Measurements from ENCODE around the gene FYB1.

FYB1 gene

DNA sequence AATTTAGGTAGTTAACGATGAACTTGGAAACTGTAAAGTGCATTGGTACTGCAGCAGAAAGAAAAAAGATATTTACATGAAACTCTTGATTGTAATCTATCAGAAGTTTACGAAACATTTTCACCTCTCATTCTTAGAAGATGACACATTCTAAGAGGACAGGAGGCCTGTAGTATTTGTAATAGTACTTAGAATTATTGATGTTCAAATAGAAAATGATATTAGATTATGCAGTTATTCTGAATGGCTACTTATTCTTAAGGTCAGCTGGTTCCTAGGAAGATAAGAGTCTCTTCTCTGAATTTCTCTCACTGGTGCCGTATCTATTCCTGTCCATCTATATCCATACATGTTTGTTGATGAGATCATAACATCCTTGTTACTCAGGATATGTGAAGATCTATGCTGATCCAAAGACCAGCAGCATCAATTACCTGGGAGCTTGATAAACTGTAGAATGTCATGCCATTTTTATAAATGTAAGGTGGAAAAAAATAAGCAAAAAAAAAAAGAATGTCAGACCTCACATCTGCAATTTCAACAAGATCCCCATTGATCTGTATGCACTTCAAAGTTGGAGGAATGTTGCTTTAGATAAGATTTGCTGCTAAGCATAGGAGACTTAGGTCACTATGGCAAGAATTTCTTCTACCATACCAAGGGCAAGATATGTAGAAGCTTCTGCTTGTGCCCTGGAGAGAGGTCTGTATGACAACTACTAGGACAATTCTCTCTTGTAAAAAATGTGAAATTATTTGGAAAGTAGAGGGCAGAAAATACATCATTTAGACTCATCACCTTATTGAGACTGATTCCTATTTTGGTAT lies 102.8 kb downstream of the FYB1 start:
- Histone ChIP-seq H4K20me1 (peaks cover 0 to 38% (median 0%) of the 10 kb centered on the region in 11 experiments; a peak in 4 of 22 replicates), H3K9ac (no peak overlapping the region), H3K4me2 (no peak overlapping the region), H3K36me3 (peaks cover 0 to 99% (median 0%) of the 10 kb centered on the region in 11 experiments; a peak in 6 of 22 replicates), H3K27ac (no peak overlapping the region), H3K4me3 (no peak overlapping the region), H3K27me3 (no peaks in the 10 kb centered on the region), H3K4me1 (no peaks in the 10 kb centered on the region), H3K9me3 (replicated peaks in 1 of 11) (no peaks in the 10 kb centered on the region)
- no peak for TF ChIP-seq Cebpa-rat (IDR thresholded peaks at IDR 0.05)

DNA sequence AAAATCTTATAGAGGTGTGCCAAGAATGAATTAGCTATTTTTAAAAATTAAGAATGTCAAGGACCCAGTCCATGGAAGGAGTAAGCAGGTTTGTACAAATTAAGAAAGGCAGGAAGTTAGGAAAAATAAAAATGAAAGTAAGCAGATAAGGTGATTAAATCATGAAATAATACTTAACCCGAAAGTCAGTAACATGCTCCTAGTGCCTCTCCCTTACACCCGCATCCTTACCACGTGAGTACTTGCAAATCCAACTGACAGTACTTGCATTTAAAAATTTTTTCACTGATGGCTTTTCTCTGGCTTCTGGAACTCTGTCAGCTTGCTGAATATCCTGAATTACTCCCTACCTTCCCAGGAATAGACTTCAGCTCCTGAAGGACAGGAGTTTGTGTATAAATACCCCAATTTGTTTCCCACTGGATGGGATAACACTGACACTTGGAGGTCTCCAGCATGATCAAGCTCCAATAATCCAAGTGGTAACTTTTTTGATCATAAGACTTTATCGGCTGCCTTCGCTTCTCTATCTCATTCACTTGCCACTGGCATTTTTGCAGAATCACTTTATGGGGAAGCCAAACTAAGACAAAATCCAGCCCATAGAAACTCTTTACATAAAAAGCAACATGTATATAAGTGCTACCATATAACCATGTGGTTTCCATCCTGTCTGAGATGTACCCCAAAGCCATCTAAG lies 103.6 kb downstream of the FYB1 start:
- no peaks in the 10 kb centered on the region for H3K27me3 ChIP-seq
- no peaks in the 10 kb centered on the region for H3K9me3 ChIP-seq (replicated peaks in 1 of 11)
- no peak overlapping the region for H3K4me2 ChIP-seq
- H3K27ac ChIP-seq, result no peak overlapping the region
- H3K4me1 ChIP-seq, result no peaks in the 10 kb centered on the region
- no peak for TF ChIP-seq Cebpa-rat (IDR thresholded peaks at IDR 0.05)
- no peak overlapping the region for H3K9ac ChIP-seq
- H3K4me3 ChIP-seq, result no peak overlapping the region
- H4K20me1 ChIP-seq, result peaks cover 0 to 42% (median 0%) of the 10 kb centered on the region in 11 experiments; a peak in 4 of 22 replicates
- H3K36me3 ChIP-seq, result peaks cover 0 to 97% (median 0%) of the 10 kb centered on the region in 11 experiments; a peak in 6 of 22 replicates

DNA sequence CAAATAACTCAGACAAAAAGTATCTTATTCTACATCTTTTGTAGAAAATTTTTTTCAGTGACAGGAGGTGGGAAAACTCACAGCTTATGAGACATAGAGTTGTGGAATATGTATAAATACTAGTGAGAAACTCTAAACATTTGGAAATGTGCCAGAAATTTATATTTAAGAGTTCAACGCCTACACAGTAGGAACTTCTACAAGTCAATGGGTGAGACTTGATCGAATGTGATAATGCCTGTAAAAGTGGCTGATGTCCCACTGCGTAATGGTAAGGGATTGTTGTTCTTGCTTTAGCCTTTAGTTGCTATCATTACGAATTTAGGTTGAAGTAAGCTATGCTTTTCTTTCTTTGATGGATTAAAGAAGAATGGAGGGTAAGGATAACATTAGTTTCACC lies 105.2 kb downstream of the FYB1 start:
- Histone ChIP-seq H3K9ac (no peak overlapping the region), H4K20me1 (peaks cover 0 to 56% (median 0%) of the 10 kb centered on the region in 11 experiments; a peak in 3 of 22 replicates), H3K27ac (no peak overlapping the region), H3K4me2 (no peak overlapping the region), H3K4me1 (no peaks in the 10 kb centered on the region), H3K9me3 (replicated peaks in 1 of 11) (no peaks in the 10 kb centered on the region), H3K36me3 (peaks cover 0 to 97% (median 0%) of the 10 kb centered on the region in 11 experiments; a peak in 6 of 22 replicates), H3K27me3 (no peaks in the 10 kb centered on the region), H3K4me3 (no peak overlapping the region)
- TF ChIP-seq Cebpa-rat (IDR thresholded peaks at IDR 0.05), result no peak

DNA sequence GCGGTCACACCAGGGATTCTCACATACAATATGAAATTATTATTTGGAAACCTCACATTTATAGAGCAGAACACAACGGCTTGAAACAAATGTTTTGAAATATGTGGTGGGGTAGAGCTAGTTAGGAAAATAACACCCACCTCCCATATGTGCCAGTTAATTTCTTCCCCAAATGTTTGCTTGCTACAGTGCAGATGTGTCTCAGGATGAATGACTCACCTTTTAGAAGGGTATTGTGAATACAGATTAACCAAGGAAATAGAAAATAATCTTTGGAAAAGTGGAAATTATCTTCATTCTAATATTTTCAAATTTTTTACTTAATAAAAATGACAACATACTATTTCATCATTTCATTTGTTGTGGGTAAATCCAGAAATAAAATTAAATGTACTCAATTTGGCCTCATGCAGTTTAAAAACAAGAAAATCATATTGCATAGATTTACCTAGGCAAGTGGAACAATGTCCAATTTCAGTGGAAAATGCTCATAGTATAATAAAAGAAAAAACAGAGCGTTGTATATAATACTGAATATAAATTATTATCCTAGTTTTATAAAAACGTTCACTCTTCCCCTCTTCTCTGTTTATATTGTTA lies 105.9 kb downstream of the FYB1 start:
- no peak for TF ChIP-seq Cebpa-rat (IDR thresholded peaks at IDR 0.05)
- H3K27ac ChIP-seq, result no peak overlapping the region
- H3K36me3 ChIP-seq, result peaks cover 0 to 98% (median 0%) of the 10 kb centered on the region in 11 experiments; a peak in 6 of 22 replicates
- peaks cover 0 to 62% (median 0%) of the 10 kb centered on the region in 11 experiments; a peak in 3 of 22 replicates for H4K20me1 ChIP-seq
- no peak overlapping the region for H3K4me2 ChIP-seq
- H3K27me3 ChIP-seq, result no peaks in the 10 kb centered on the region
- H3K9me3 ChIP-seq (replicated peaks in 1 of 11), result no peaks in the 10 kb centered on the region
- no peak overlapping the region for H3K9ac ChIP-seq
- no peaks in the 10 kb centered on the region for H3K4me1 ChIP-seq
- H3K4me3 ChIP-seq, result no peak overlapping the region

DNA sequence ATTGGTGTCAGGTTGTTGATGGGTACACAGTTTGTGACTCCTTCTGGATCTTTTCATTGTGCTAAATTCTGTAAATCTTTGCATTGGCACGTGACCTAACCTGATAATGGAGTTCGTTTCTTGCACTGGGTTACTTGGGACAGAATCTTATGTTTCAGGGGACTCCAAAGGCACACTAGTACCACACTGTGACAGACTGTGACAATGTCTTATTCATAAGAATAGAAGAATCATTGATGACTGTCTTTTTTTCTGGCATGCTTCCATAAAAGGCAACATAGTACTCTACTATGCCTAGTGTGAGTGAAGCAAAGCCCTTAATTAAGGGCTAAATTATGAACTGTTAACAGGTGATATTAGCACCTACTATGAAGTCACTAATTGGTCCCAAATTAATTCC lies 109.8 kb downstream of the FYB1 start:
- Histone ChIP-seq H3K9me3 (replicated peaks in 1 of 11) (no peaks in the 10 kb centered on the region), H3K27ac (no peak overlapping the region), H3K36me3 (peaks cover 0 to 98% (median 0%) of the 10 kb centered on the region in 11 experiments; a peak in 4 of 22 replicates)

DNA sequence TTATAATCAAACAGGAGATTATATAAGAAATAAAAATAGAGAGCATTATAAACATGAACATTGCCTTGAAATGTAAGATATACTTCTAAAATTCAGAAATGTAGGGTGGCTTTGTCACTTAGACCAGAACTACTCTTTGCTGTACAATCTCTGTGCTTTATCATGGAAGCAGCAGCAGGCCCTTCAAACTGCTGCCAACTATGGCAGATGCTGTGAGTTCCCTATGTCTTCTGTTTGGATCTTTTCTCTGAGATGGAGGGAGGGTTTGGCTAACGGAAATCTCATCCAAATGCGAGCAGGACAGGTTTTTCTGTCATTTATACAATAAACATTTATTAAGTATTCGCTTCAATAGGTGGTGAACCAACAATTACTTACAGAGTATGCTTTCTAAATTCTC lies 110.4 kb downstream of the FYB1 start:
- H3K9me3 ChIP-seq (replicated peaks in 1 of 11), result no peaks in the 10 kb centered on the region
- H3K4me1 ChIP-seq, result peaks cover 0 to 6% (median 0%) of the 10 kb centered on the region in 10 experiments; a peak in 2 of 20 replicates
- peaks cover 0 to 98% (median 0%) of the 10 kb centered on the region in 11 experiments; a peak in 4 of 22 replicates for H3K36me3 ChIP-seq
- H3K4me2 ChIP-seq, result no peak overlapping the region
- H3K27me3 ChIP-seq, result no peaks in the 10 kb centered on the region
- no peak overlapping the region for H3K27ac ChIP-seq
- peaks cover 0 to 30% (median 0%) of the 10 kb centered on the region in 11 experiments; a peak in 2 of 22 replicates for H4K20me1 ChIP-seq
- no peak overlapping the region for H3K9ac ChIP-seq
- no peak overlapping the region for H3K4me3 ChIP-seq
- TF ChIP-seq Cebpa-rat (IDR thresholded peaks at IDR 0.05), result no peak

More for the DNA sequence above, 109.8 kb downstream of the FYB1 start:
- TF ChIP-seq Cebpa-rat (IDR thresholded peaks at IDR 0.05), result no peak
- H3K4me3 ChIP-seq, result no peak overlapping the region
- H4K20me1 ChIP-seq, result peaks cover 0 to 35% (median 0%) of the 10 kb centered on the region in 11 experiments; a peak in 2 of 22 replicates
- no peaks in the 10 kb centered on the region for H3K27me3 ChIP-seq
- no peak overlapping the region for H3K9ac ChIP-seq
- 0 out of 20 replicates have a peak, but pooled peaks cover 0 to under 1% (median 0%) of the 10 kb centered on the region in 10 experiments for H3K4me1 ChIP-seq
- H3K4me2 ChIP-seq, result no peak overlapping the region

DNA sequence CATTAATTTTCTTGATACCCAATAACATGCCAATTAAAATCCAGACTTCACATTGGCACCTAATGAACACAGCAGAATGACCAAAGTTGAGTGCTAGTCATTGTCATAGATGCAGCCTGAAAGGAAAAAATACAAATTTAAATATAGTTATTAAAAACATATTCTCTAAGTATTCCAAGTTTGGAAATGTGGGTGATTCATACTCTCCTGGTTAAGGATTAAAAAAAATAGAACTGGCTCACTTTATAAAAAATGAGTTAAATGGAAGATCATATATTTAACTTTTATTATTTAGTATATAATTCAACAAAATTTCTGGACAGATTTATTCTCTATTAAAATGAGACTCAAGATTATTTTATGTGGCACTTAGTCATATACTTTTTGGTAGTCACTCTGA lies 112.0 kb downstream of the FYB1 start:
- no peaks in the 10 kb centered on the region for H3K27me3 ChIP-seq
- H3K9me3 ChIP-seq (replicated peaks in 1 of 11), result no peaks in the 10 kb centered on the region
- H3K4me3 ChIP-seq, result no peak overlapping the region
- H3K4me2 ChIP-seq, result no peak overlapping the region
- peaks cover 0 to 28% (median 0%) of the 10 kb centered on the region in 11 experiments; a peak in 2 of 22 replicates for H4K20me1 ChIP-seq
- H3K9ac ChIP-seq, result no peak overlapping the region
- no peak for TF ChIP-seq Cebpa-rat (IDR thresholded peaks at IDR 0.05)
- no peak overlapping the region for H3K27ac ChIP-seq
- H3K36me3 ChIP-seq, result peaks cover 0 to 98% (median 0%) of the 10 kb centered on the region in 11 experiments; a peak in 4 of 22 replicates
- H3K4me1 ChIP-seq, result peaks cover 0 to 23% (median 4%) of the 10 kb centered on the region in 10 experiments; a peak in 10 of 20 replicates

DNA sequence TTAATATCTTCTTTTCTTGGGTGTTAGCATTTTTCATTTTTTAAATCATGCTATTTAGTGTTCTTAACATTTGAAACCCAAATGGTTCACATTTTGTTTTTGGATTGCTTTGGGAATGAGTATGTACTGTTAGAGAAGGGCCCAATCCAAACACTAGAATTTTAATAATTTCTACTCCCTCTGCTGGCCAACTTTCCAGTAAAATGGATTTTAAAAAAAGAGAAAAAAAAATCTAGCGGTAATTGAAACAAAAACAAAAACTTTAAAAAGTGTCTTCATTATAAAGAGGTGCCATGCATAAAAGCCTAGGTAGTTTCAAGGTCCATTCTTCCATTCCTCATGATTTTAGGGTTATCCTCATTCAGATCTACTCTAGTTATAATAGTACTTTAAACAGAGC lies 113.0 kb downstream of the FYB1 start:
- Histone ChIP-seq H3K27me3 (no peaks in the 10 kb centered on the region), H3K27ac (no peak overlapping the region), H3K4me3 (no peak overlapping the region), H3K4me2 (no peak overlapping the region), H3K9ac (no peak overlapping the region), H4K20me1 (peaks cover 0 to 28% (median 0%) of the 10 kb centered on the region in 11 experiments; a peak in 2 of 22 replicates), H3K36me3 (peaks cover 0 to 90% (median 0%) of the 10 kb centered on the region in 11 experiments; a peak in 4 of 22 replicates), H3K9me3 (replicated peaks in 1 of 11) (no peaks in the 10 kb centered on the region), H3K4me1 (peaks cover 0 to 33% (median 12%) of the 10 kb centered on the region in 10 experiments; a peak in 15 of 20 replicates)
- TF ChIP-seq Cebpa-rat (IDR thresholded peaks at IDR 0.05), result no peak

All from BLaER1 treated with 17β-estradiol and CSF1 and Interleukin-3, amounts not matched to agents 10 nM and 100 nM (cell line).